ENCODE data around the gene JARID2.
"Not testable (repeated sequence)": the region's sequence is repeated elsewhere in the genome, so short reads cannot be mapped to it uniquely, and the experiment has no call there.

Gene JARID2

GRCh38 chr6:15531973-15532372 is 286.1 kb downstream of the JARID2 start:
- DNase-seq, result no peak

- DNase-seq, result no peak
Measured at GRCh38 chr6:15533379-15534026, 287.6 kb downstream of the JARID2 start.

DNA sequence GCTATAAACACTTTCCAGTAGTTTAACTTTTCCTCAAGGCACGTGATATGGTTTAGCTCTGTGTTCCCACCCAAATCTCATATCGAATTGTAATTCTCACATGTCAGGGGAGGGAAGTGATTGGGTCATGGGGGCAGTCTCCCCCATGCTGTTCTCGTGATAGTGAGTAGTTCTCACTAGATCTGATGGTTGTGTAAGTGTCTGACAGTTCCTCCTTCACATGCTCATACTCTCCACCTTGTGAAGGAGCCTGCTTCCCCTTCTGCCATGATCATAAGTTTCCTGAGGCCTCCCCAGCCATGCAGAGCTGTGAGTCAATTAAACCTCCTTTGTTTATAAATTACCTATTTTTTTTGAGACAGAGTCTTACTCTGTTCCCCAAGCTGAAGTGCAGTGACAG is 289.1 kb downstream of the JARID2 start:
- DNase-seq, result no peak

DNA sequence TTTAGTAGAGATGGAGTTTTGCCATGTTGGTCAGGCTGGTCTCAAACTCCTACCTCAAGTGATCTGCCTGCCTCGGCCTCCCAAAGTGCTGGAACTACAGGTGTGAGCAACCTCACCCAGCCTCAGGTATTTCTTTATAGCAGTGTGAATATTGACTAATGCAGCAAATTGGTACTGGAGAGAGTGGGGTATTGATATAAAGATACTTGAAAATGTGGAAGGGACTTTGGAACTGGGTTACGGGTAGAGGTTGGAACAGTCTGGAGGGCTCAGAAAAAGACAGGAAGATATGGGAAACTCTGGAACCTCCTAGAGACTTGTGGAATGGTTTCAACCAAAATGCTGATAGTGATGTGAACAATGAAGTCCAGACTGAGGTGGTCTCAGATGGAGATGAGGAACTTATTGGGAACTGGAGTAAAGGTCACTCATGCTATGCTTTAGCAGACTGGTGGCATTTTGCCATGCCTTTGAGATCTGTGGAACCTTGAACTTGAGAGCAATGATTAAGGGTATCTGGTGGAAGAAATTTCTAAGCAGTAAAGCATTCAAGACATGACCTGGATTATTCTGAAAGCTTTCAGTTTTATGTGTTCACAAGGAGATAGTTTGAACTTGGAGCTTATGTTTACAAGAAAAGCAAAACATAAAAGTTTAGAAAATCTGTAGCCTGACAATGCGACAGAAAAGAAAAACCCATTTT is 289.8 kb downstream of the JARID2 start:
- DNase-seq, result no peak

GRCh38 chr6:15536198-15536955 is 290.5 kb downstream of the JARID2 start:
- no peak for DNase-seq

DNA sequence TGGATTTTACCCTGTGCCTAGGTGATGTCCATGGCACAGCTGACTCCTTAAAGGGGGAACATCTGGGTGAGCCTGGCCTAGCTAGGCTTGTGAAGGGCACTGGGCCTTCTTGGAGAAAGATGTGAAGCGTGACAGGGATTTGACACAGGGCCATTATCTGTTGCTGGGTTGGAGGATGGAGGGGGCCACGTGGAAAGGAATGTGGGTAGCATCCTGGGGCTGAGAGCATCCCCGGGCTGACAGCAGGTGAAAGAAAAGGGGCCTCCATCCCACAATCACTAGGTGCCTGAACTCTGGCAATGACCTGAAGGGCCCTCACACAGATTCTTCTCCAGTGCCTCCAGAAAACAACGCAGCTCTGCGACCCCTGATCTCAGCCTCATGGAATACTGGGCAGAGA is 292.2 kb downstream of the JARID2 start:
- no peak for DNase-seq

DNA sequence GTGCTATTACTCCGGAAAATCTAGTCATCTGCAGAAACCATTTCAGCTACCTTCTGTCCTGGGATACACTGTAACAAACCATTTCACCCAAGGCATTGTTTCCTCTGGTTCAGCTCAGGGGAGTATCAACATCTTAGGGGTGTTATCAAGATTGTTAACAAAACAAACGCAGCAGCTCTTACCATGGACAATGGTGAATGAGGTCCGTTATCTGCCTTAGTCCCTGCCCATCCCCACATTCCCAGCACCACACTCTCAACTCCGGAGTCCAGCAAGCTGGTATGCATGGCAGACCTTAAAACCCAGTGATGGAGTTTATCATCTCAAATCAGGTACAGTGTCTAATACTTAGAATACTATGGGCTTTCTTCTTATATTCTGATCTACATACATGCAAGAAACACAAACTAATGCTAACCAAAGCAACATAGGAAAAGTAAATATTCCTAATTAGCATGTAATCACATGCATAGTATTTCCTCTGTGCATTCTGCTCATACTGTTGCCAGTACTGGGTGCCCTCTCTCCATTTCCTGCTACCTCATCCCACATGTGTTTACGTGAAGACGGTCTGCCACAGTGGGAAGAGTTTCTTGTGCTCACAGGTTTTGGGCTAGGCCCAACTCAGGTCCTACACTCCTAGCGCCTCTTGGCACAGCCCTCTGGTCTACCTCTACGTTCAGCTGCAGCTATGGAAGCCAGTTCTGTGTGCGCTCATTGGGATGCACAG is 293.1 kb downstream of the JARID2 start:
- no peak for DNase-seq

GRCh38 chr6:15539722-15540270 is 293.9 kb downstream of the JARID2 start:
- DNase-seq, result no peak

- not testable (repeated sequence) for DNase-seq
Measured at GRCh38 chr6:15543332-15543917, 297.6 kb downstream of the JARID2 start.

- no peak for DNase-seq
Measured at GRCh38 chr6:15544321-15544900, 298.5 kb downstream of the JARID2 start.

- no peak for DNase-seq
Measured at GRCh38 chr6:15546591-15546990, 300.7 kb downstream of the JARID2 start.

- DNase-seq, result no peak
Measured at GRCh38 chr6:15547400-15547799, 301.5 kb downstream of the JARID2 start.

DNA sequence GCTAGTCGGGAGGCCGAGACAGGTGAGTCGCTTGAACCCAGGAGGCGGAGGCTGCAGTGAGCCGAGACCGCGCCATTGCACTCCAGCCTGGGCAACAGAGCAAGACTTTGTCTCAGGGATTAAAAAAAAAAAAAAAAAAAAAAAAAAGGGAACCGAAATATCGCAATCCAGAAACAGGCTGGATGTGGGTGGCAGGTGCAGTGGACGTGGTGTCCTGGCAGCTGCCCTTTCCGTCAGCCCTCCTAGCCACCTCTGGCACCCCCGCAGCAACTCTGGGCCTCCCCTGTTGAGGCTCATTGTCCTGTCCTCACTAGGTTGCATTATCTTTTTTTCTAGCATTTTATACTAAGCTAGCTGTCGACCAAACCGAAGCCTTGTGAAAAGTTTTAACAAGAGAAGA is 303.5 kb downstream of the JARID2 start:
- DNase-seq, result no peak

GRCh38 chr6:15550546-15551123 is 304.8 kb downstream of the JARID2 start:
- DNase-seq, result no peak

- DNase-seq, result no peak
Measured at GRCh38 chr6:15551262-15551661, 305.4 kb downstream of the JARID2 start.

DNA sequence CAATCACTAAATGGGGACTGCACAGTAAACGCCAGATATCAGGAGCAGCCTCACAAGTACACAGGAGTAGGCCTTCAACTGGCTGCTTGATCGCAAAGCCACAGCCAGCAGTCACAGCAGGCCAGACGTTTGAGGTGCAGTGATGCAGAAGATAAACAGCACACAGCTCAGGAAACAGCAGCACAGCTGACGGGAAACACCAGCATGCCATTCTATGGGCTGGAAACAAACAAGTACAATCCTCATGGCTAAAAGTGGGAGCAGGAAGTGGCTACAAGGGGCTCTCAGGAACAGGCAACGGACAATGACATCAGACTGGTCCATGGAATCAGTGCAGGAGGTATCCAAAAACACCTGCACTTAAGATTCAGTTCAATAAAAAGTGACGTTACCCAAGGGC is 305.9 kb downstream of the JARID2 start:
- DNase-seq, result peak; percentile 9

DNA sequence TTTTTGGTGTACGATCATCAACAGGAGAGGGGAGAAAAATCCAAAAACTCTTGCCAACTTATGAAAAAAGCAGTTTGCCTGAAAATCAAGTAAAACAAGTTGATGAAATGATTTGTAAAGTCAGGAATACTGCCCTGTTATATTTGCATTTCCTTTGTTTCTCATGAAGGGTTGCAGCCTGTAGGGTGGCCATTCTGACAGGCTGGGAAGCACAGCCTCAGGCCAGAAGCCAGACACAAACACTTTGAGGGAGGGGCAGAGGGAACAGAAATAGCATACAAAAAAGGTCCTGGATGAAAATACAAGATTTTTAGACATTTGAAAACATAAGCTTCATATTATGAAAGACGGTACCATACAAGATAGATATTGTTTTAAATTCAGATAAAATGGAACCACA is 307.2 kb downstream of the JARID2 start:
- no peak for DNase-seq

GRCh38 chr6:15553736-15554294 is 307.9 kb downstream of the JARID2 start:
- DNase-seq, result no peak

DNA sequence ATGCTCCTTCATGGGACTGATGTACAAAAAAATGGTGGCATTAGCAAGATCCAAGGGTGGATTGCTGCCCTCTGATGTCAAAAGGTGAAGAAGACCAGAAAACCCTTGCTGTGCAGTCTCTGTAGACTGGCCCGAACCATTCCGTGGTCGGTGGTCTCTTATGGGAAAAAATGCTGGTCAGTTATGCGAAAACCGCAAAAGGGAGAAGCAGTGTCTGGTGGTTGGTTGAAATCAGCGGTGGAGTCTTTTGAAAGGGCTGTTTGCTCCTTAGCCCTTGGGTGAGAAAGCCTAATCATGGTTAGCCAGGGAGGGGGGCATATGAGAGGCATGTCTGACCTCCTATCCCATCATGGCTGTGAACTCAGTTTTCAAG is 308.8 kb downstream of the JARID2 start:
- no peak for DNase-seq

DNA sequence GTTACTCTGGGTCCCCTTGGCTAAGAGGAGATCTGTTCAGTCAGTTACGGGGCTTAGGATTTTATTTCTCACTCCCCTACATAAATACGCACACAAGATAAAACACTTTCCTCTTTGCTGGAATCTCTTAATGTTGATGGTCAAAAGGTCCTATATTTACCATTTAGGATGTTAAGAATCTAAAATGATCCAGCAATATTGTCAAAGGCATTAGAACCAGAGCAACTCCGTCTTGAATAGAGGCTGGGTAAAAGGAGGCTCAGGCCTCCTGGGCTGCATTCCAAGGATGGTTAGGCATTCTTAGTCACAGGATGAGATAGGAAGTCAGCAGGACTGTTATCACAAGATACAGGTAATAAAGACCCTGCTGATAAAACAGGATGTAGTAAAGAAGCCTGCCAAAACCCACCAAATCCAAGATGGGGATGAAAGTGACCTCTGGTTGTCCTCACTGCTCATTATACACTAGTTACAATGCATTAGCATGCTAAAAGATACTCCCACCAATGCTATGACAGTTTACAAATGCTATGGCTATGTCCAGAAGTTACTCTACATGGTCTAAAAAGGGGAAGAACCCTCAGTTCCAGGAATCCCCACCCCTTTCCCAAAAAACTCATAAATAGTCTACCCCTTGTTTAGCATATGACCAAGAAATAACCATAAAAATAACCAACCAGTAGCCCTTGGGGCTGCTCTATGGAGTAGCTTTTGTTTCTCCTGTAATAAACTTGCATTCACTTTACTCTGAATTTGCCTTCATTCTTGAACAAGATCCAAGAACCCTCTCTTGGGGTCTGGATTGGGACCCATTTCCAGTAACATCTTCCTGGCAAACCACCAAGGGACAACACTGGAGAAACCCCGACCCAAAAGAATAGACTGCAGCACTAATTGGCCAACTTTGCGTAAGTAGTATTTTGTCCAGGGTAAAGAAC is 309.5 kb downstream of the JARID2 start:
- DNase-seq, result no peak

All from NCI-H446 treated with DMSO at 0.1 percent for 48 hours (cell line).